COLO668 (cell line): Measurements from ENCODE around the gene ENTPD6.
A peak's percentile ranks its signal among the peaks of the same experiment; 100 is the strongest.
"Not testable (repeated sequence)": the region's sequence is repeated elsewhere in the genome, so short reads cannot be mapped to it uniquely, and the experiment has no call there.

Experiments used
- DNase-seq: peaks from one replicate; lab custom pipeline; 2025; ENCODE audit not compliant: unreplicated experiment; lab: John Stamatoyannopoulos, UW

Gene ENTPD6

GRCh38 chr20:25240851-25241658 lies 45.5 kb downstream of the ENTPD6 start:
- not testable (repeated sequence) for DNase-seq

DNA sequence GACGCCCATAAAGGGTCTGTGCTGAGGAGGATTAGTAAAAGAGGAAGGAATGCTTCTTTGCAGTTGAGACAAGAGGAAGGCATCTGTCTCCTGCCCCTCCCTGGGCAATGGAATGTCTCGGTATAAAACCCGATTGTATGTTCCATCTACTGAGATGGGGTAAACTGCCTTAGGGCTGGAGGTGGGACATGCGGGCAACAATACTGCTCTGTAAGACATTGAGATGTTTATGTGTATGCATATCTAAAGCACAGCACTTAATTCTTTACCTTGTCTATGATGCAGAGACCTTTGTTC lies 46.1 kb downstream of the ENTPD6 start:
- not testable (repeated sequence) for DNase-seq

- DNase-seq: peak; percentile 56
These were observed 46.7 kb downstream of the ENTPD6 start for GRCh38 chr20:25242231-25242630.

- no peak for DNase-seq
These were observed 48.0 kb downstream of the ENTPD6 start for GRCh38 chr20:25243416-25243979.

- DNase-seq: no peak
These were observed 49.5 kb downstream of the ENTPD6 start for GRCh38 chr20:25244976-25245375.

- DNase-seq: peak; percentile 35
These were observed 49.9 kb downstream of the ENTPD6 start for GRCh38 chr20:25245461-25245860.

- DNase-seq: no peak
These were observed 50.9 kb downstream of the ENTPD6 start for GRCh38 chr20:25246182-25246999.

DNA sequence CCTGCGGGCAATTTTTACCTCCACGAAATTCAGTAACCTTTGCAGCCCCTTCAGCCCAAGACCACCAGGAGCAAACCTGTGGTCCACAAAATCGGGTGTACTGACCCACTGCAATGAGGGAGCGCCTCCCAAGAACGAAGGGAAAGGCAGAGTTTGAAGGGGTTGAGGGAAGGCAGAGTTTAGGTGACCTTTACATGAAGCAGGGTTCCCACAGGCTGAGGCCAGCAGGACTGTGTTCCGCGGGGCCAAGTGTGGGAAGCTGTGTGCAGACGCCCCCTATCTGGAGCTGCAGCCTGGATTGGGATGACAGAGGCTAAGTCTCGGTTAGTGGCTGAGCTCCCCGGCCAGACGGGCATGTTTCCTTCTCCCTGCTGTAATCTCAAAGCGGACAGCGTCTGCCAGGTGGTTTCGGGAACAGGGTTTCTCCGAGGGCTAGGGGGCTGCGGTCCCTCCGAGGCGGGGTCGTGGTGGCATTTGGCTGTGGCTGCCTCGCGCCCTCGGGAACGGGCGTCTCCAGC lies 51.5 kb downstream of the ENTPD6 start:
- peak; percentile 68 for DNase-seq

DNA sequence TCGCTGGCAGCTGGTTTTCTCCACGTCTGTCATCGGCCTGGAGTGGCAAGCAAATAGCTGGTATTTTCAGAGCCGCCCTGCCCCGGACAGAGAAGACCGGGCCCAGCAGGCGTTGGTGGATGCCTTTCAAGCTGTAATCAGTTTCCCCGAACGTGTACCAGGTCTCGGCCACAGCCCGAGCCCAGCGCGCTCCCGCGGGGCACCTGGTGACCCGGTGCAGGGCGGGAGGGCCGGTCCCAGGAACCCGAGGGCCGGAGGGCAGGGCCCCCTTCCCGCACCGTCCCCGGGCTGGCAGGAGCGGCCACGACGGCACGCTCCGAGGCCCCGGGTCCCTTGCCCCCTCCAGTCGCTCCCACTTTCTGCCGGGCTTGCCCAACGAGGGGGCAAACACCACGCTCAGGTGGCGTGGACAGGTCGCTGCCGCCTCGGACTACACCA lies 52.0 kb downstream of the ENTPD6 start:
- peak; percentile 68 for DNase-seq

DNA sequence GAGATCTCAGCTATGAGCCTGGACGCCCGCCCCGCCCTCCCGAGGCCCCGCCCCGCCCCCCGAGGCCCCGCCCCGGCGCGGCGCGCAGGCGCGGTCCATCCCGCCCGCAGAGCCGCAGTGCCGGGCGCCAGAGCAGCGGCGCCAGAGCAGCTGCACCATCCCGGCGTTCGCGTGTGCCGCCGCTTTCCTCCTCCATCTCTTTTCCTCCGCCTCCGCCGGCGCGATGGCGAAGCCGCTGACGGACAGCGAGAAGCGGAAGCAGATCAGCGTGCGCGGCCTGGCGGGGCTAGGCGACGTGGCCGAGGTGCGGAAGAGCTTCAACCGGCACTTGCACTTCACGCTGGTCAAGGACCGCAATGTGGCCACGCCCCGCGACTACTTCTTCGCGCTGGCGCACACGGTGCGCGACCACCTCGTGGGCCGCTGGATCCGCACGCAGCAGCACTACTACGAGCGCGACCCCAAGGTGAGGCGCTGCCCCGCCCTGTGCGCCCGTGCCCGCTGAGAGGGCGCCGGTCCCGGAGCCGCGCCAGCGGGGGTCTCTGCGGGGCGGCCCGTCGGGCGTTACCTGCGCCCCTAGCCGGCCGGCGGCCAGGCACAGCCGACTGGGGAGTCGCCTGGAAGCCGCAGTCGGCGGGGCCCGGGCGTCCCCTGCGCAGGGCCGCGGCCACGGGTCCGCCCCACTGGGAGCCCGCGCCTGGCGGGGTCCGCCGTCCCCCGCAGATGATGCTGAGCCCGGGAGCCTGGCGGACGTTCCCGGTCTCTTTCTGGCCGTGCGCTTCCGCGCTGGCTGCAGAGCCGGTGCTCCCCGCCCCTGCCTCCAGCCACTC lies 52.7 kb downstream of the ENTPD6 start, which contains the start of gene PYGB:
Gene PYGB, plus strand, starts transcription at position 130 of the 830 bp plus-strand sequence. Its CDS starts 94 bp downstream, at position 224.
- peak; percentile 93 for DNase-seq

GRCh38 chr20:25248786-25249172 lies 53.3 kb downstream of the ENTPD6 start:
- no peak for DNase-seq

DNA sequence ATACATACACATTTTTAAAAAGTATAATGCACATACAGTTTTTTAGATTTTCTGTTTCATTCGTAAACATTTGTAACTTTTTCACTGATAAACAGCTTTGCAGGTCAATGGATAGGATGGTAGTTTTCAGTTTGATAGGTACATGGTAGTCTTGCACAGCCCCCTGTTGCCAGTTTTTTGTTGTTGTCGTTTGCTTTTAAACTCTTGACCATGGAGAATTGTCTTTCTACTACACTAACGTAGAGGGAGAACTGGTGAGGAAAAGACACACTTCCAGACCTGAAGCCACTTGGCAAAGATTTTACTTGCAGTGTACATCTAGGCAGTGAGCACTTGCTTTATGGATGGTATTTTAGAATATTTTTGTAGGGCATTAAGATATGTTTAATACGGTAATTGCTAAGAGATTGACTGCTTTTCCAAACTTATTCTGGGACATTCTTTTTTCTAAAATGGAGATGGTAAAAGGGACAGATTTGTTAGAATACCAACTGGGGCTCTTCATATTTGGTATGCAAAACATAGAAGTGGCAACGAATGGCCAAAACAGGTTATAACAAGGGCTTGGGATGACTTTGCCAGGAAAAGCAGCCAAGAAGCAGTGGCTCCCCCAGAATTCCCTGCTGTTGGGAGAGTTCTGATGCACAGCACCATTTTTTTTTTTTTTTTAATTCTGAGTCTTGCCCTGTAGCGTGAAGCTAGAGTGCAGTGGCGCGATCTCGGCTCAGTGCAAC lies 53.9 kb downstream of the ENTPD6 start:
- no peak for DNase-seq

GRCh38 chr20:25250508-25250907 lies 55.0 kb downstream of the ENTPD6 start:
- no peak for DNase-seq

- DNase-seq: no peak
These were observed 55.5 kb downstream of the ENTPD6 start for GRCh38 chr20:25251019-25251418.

DNA sequence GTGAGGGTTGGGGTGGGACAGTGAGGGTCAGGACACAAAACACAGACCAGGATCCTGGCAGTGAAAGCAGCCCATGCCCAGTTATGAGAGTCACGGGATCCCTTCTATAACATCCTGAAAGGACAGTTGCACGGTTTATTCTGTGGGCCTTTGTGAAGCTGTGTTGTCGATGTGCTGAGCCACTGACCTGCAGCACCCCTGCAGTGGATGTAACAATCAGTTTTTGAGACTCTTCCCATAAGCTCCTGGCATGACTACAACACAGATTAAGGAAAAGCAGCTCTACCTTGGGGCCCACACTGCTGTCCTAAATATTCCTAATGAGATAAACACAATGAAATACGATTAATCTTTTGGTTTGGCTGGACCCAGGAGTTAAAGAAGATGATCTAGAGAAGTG lies 56.0 kb downstream of the ENTPD6 start:
- DNase-seq: no peak

DNA sequence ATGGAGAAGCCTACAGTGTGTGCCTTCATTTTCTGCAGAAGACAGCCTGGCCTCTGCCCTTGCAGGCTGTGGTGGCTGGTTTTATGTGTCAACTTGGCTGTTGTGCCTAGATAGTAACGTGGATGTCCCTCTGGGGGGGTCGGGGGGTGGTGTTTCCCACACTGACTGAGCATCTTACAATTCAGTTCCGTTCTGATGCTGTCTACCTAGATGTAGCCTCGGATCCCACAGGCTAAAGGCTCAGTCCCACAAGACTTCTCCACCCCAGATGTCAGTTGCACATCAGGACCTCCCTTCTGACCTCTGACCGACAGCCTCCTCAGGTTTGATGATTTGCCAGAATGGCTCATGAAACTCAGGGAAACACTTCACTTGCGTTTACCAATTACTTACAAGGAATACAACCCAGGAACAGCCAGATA lies 56.7 kb downstream of the ENTPD6 start:
- no peak for DNase-seq

DNA sequence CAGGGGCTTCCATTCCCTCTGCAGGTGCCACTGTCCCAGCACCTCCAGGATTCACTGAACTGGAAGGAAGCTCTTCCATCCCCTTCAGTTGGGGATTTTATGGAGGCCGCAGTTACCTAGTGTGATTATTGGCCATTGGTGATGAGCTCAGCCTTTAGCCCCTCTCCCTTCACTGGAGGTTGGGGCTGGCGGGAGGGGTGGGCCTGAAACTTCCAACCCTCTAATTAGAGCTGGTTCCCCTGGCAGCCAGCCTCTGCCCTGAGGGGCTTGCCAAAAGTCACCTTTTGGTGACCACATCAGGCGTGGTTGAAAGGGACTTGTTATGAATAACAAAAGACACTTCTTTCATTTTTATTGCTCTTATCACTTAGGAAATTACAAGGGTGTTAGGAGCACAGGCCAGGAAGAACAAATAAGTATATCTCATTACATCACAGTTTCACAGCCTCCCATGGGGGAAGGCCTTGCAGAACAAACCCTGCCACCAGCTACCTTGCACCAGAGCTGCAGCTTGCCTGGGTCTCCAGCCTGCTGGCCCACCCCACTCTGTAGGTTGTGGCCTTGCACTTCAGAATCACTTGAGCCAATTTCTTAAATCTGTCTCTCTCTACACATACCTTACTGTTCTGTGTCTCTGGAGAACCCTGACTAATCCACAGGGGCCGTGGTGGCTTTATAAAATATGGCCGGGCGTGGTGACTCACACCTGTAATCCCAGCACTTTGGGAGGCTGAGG lies 57.3 kb downstream of the ENTPD6 start:
- peak; percentile 39 for DNase-seq

DNA sequence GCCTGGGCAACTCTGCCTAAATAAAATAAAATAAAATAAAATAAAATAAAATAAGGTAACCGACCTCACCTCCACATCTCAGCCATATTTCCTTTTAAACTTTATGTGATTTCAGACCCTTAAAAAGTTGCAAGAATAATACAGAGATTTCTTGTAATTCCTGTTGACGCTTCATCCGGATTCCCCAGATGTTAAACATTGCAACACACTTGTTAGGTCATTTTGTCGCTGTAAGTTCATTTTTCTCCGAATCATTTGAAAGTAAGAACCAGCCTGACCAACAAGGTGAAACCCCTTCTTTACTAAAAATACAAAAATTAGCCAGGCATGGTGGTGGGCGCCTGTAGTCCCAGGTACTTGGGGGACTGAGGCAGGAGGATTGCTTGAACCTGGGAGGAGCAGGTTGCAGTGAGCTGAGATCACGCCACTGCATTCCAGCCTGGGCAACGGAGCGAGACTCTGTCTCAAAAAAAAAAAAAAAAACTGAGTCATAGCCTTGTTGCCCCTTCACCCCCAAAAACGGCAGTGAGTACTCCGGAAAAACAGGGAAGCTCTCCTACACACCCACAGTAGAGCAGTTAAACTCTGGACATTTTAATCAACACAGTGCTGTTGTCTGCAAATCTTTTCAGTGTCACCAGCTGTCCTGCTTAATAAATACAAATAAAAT lies 58.2 kb downstream of the ENTPD6 start:
- DNase-seq: no peak

- DNase-seq: no peak
These were observed 59.1 kb downstream of the ENTPD6 start for GRCh38 chr20:25254571-25254970.
